IMR-90 (cell line): ENCODE results near the gene GNAS. TPM values are rescaled to one million over a fixed set of nuclear protein-coding genes. Genes with fewer than 3 reads are reported as not detected.
A peak's percentile ranks its signal among the peaks of the same experiment; 100 is the strongest.

Source experiments
- ATAC-seq: fragments of 200-7000 bp; cut with Tn5 transposase; 2 replicates; pipeline ENCODE4 v1.9.1; 2020; ENCODE audit warnings: low read depth, mild to moderate bottlenecking, moderate library complexity
- BruUV-seq: library from RNA; stranded (reverse); fragments of 400-500 nt; replicated peaks from 2 replicates; lab custom pipeline; 2021; lab: Mats Ljungman, UMichigan
- CTCF ChIA-PET: fragments of 300-600 bp; formaldehyde crosslinking; extraction: SDS; loops from one replicate; lab custom pipeline; 2021; ENCODE audit warnings: antibody characterized with exemption; lab: Yijun Ruan, JAX
- POLR2A ChIA-PET: fragments of 300-600 bp; sonication (Branson Sonifier 250); formaldehyde crosslinking; loops from one replicate; lab custom pipeline; 2022; ENCODE audit warnings: antibody characterized with exemption; ENCODE audit not compliant: unreplicated experiment; lab: Charles Lee
- DNase-seq: peaks from one replicate; pipeline ENCODE4 v3.0.0; 2013
- H2AFZ ChIP-seq: replicated peaks from 2 replicates; pipeline ENCODE3; 2013; ENCODE audit warnings: low read length, mild to moderate bottlenecking; ENCODE audit not compliant: poor library complexity
- H2AK5ac ChIP-seq: 2 replicates; pipeline ENCODE4 v1.6.1; 2013; ENCODE audit warnings: low read depth, low read length, inconsistent platforms
- H2AK9ac ChIP-seq: replicated peaks from 2 replicates; pipeline ENCODE3; 2013; ENCODE audit warnings: mild to moderate bottlenecking, low read depth, low read length, moderate library complexity; ENCODE audit not compliant: poor library complexity
- H2BK120ac ChIP-seq: 2 replicates; pipeline ENCODE4 v1.6.1; 2013; ENCODE audit warnings: low read depth, low read length, inconsistent platforms
- H2BK15ac ChIP-seq: 3 replicates; pipeline ENCODE4 v1.6.1; 2013; ENCODE audit warnings: low read depth, low read length, inconsistent platforms
- H2BK20ac ChIP-seq: 2 replicates; pipeline ENCODE4 v1.6.1; 2013; ENCODE audit warnings: low read depth, mild to moderate bottlenecking, inconsistent platforms, low read length, moderate library complexity
- H2BK5ac ChIP-seq: 2 replicates; pipeline ENCODE4 v1.6.1; 2013; ENCODE audit warnings: mild to moderate bottlenecking, low read depth, low read length, inconsistent platforms; ENCODE audit not compliant: poor library complexity, severe bottlenecking
- H3K14ac ChIP-seq: replicated peaks from 2 replicates; pipeline ENCODE4 v1.6.1; 2013; ENCODE audit warnings: low read depth, low read length, inconsistent platforms
- H3K18ac ChIP-seq: 2 replicates; pipeline ENCODE4 v1.6.1; 2013; ENCODE audit warnings: low read depth, low read length, control low read depth
- H3K23ac ChIP-seq: 2 replicates; pipeline ENCODE4 v1.6.1; 2013; ENCODE audit warnings: low read depth, low read length, inconsistent platforms
- H3K27ac ChIP-seq: 2 replicates; pipeline ENCODE4 v1.5.1; 2013; ENCODE audit warnings: mild to moderate bottlenecking, control low read depth, low read length; ENCODE audit not compliant: insufficient read depth
- H3K27me3 ChIP-seq: 2 replicates; pipeline ENCODE4 v1.6.1; 2013; ENCODE audit warnings: low read length; ENCODE audit not compliant: control insufficient read depth, insufficient read depth
- H3K36me3 ChIP-seq: 2 replicates; pipeline ENCODE4 v1.6.1; 2013; ENCODE audit warnings: low read length, mixed read lengths; ENCODE audit not compliant: control insufficient read depth, insufficient read depth
- H3K4ac ChIP-seq: 2 replicates; pipeline ENCODE4 v1.6.1; 2013; ENCODE audit warnings: low read depth, low read length, inconsistent platforms
- H3K4me1 ChIP-seq: 2 replicates; pipeline ENCODE4 v1.6.1; 2013; ENCODE audit warnings: low read length, mixed read lengths; ENCODE audit not compliant: control insufficient read depth, insufficient read depth
- H3K4me2 ChIP-seq: 2 replicates; pipeline ENCODE4 v1.6.1; 2013; ENCODE audit warnings: low read depth, mild to moderate bottlenecking, control low read depth, low read length, moderate library complexity
- H3K4me3 ChIP-seq: 2 replicates; pipeline ENCODE4 v1.5.1; 2013; ENCODE audit warnings: low read depth, mild to moderate bottlenecking, control low read depth, low read length, moderate library complexity; ENCODE audit not compliant: insufficient read depth
- H3K56ac ChIP-seq: 2 replicates; pipeline ENCODE4 v1.6.1; 2013; ENCODE audit warnings: low read length, inconsistent platforms; ENCODE audit not compliant: insufficient read depth; ENCODE audit errors: extremely low read depth
- H3K79me1 ChIP-seq, 2 experiments: 2 replicates each; pipeline ENCODE4 v1.6.1; 2013; ENCODE audit warnings: low read length in 2 of 2, inconsistent platforms in 1 of 2, low read depth in 1 of 2
- H3K9ac ChIP-seq: 2 replicates; pipeline ENCODE4 v1.6.1; 2013; ENCODE audit warnings: low read depth, low read length, control low read depth
- H3K9me1 ChIP-seq: 2 replicates; pipeline ENCODE4 v1.6.1; 2013; ENCODE audit warnings: low read length, inconsistent platforms; ENCODE audit not compliant: insufficient read depth
- H3K9me3 ChIP-seq: 2 replicates; pipeline ENCODE4 v1.6.1; 2013; ENCODE audit warnings: low read length; ENCODE audit not compliant: control insufficient read depth, insufficient read depth
- H4K20me1 ChIP-seq: 2 replicates; pipeline ENCODE4 v1.6.1; 2013; ENCODE audit warnings: low read length, inconsistent platforms; ENCODE audit not compliant: insufficient read depth
- H4K5ac ChIP-seq: 2 replicates; pipeline ENCODE4 v1.6.1; 2013; ENCODE audit warnings: mild to moderate bottlenecking, low read depth, low read length, control low read depth
- H4K8ac ChIP-seq, 2 experiments: 2 replicates each; pipeline ENCODE4 v1.6.1; 2013; ENCODE audit warnings: low read depth in 2 of 2, low read length in 2 of 2, control low read depth in 1 of 2, inconsistent platforms in 1 of 2
- H4K91ac ChIP-seq: 2 replicates; pipeline ENCODE4 v1.6.1; 2013; ENCODE audit warnings: low read depth, low read length, inconsistent platforms; ENCODE audit not compliant: insufficient read depth
- POLR2A ChIP-seq: IDR thresholded peaks from 2 replicates; pipeline ENCODE4 v1.6.1; 2012; ENCODE audit warnings: mild to moderate bottlenecking, low read depth, low read length
- USF2 ChIP-seq: fragments of 150-350 bp; IDR thresholded peaks from 2 replicates; pipeline ENCODE4 v1.6.1; 2017; ENCODE audit warnings: mild to moderate bottlenecking, antibody characterized with exemption, low read length, low read depth
- WGBS, 2 experiments: methylation state at CpG; one replicate each; pipeline versions ENCODE4 v1.1.5 to v1.1.7; 2013; ENCODE audit warnings: missing lambda C conversion rate in 2 of 2; ENCODE audit not compliant: insufficient read length in 1 of 2; ENCODE audit errors: extremely low coverage in 2 of 2; 5-methylcytosine and 5-hydroxymethylcytosine counted together
- dilution Hi-C: fragments of 300-500 bp; cut with HindIII; formaldehyde crosslinking; loops from one replicate; pipeline ENCODE4 v1.14.3; 2018; ENCODE audit warnings: low sequenced_read_pairs; ENCODE audit not compliant: unreplicated experiment
- in situ Hi-C: fragments of 300-500 bp; cut with MboI; formaldehyde crosslinking; loops from 3 replicates; pipeline ENCODE4 v1.14.3; 2019; ENCODE audit warnings: low sequenced_read_pairs, inconsistent platforms, mixed read lengths
- intact Hi-C: fragments of 100-400 bp; cut with micrococcal nuclease; formaldehyde crosslinking; loops from 2 replicates; pipeline ENCODE4 v1.10.0; 2022
- polyA plus RNA-seq, 3 experiments: library from polyadenylated mRNA; depleted of rRNA; stranded (reverse); fragments of >200 nt; gene quantifications; 2 replicates each; pipeline ENCODE4 v1.2.3, GENCODE V29; 2012; ENCODE audit warnings: low replicate concordance in 1 of 3
- total RNA-seq: library from RNA; depleted of rRNA; stranded (reverse); fragments of >200 nt; gene quantifications from 2 replicates; pipeline ENCODE4 v1.2.3, GENCODE V29; 2012

The GNAS gene
- total and polyA plus RNA-seq, 2 of the 4 experiments (the other 2 are of a cell fraction): 397 to 1,356 TPM

- no CpG with 5 or more reads among the region's 4 CpGs for WGBS, 2 experiments
- Histone ChIP-seq H3K23ac (0 out of 2 replicates have a peak overlapping the region, but pooled peaks have one; percentile 1), H3K27ac (no peak overlapping the region), H2AK9ac (no peak overlapping the region), H4K20me1 (peaks cover 93% of the 10 kb centered on the region), H4K91ac (no peak overlapping the region), H3K9me3 (no peaks in the 10 kb centered on the region), H2BK15ac (no peak overlapping the region), H3K9me1 (peaks cover 10% of the 10 kb centered on the region), H2AFZ (no peak overlapping the region), H3K14ac (no peak overlapping the region), H3K56ac (no peak overlapping the region), H3K4me1 (peaks cover 21% of the 10 kb centered on the region), H3K79me1 (peaks cover 11 to 63% of the 10 kb centered on the region in 2 experiments; a peak in 3 of 4 replicates), H3K9ac (no peak overlapping the region), H2BK120ac (no peak overlapping the region), H2AK5ac (no peak overlapping the region), H3K4me2 (no peak overlapping the region; the same call in 1 of the 2 replicates), H4K8ac (no peak overlapping the region), H3K27me3 (no peaks in the 10 kb centered on the region), H3K4me3 (no peak overlapping the region), H4K5ac (no peak overlapping the region), H3K4ac (no peak overlapping the region), H2BK20ac (no peak overlapping the region), H2BK5ac (no peak overlapping the region), H3K36me3 (peaks cover 14% of the 10 kb centered on the region), H3K18ac (no peak overlapping the region)
- no TSS peak for BruUV-seq
- intact Hi-C loops: loop anchor here (5.0 kb wide), 1 partner anchor 1510 kb away; no protein-coding TSS in a partner anchor
- TF ChIP-seq USF2 (no peak), POLR2A (0 out of 2 replicates have a peak, but pooled peaks have one; percentile 38)
- ChIA-PET CTCF (no interaction called here), POLR2A (no interaction called here)
- dilution Hi-C loops: no loop called here
- DNase-seq (no peak), ATAC-seq (no peak)
- in situ Hi-C loops: no loop called here
These were observed 45.0 kb downstream of the GNAS start for GRCh38 chr20:58897488-58897887.
